LNCAP (cell line): ENCODE results near the gene FRAS1.

ENCODE experiments used
- TF ChIP-seq, protein P1 (sequence below): fragments of 450-650 bp; IDR thresholded peaks from 2 replicates; pipeline ENCODE4 v1.5.1; 2017; ENCODE audit warnings: mild to moderate bottlenecking

Gene FRAS1

GRCh38 chr4:78265006-78265405 lies 207.9 kb downstream of the FRAS1 start:
- TF ChIP-seq, protein P1, sequence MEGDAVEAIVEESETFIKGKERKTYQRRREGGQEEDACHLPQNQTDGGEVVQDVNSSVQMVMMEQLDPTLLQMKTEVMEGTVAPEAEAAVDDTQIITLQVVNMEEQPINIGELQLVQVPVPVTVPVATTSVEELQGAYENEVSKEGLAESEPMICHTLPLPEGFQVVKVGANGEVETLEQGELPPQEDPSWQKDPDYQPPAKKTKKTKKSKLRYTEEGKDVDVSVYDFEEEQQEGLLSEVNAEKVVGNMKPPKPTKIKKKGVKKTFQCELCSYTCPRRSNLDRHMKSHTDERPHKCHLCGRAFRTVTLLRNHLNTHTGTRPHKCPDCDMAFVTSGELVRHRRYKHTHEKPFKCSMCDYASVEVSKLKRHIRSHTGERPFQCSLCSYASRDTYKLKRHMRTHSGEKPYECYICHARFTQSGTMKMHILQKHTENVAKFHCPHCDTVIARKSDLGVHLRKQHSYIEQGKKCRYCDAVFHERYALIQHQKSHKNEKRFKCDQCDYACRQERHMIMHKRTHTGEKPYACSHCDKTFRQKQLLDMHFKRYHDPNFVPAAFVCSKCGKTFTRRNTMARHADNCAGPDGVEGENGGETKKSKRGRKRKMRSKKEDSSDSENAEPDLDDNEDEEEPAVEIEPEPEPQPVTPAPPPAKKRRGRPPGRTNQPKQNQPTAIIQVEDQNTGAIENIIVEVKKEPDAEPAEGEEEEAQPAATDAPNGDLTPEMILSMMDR = no peak

DNA sequence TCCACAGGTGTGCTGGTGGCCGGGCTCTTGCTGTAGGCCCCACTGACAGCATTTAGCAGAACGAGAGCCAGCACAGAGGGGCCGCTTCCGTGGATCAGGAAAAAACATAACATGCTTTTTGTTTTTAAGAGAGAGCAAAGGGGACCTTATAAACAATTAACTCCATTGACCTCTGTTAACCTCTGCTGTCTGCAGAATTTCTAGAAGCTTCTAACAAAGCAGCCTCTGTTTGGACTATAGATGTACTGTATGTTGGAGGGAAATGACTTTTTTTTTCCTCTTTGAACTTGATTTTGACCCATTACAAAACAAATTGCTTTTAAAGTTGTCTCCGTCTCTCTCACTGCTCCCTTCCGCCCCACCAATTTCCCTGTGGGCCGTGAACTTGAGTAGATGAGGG lies 210.7 kb downstream of the FRAS1 start:
- TF ChIP-seq, protein P1 = no peak

DNA sequence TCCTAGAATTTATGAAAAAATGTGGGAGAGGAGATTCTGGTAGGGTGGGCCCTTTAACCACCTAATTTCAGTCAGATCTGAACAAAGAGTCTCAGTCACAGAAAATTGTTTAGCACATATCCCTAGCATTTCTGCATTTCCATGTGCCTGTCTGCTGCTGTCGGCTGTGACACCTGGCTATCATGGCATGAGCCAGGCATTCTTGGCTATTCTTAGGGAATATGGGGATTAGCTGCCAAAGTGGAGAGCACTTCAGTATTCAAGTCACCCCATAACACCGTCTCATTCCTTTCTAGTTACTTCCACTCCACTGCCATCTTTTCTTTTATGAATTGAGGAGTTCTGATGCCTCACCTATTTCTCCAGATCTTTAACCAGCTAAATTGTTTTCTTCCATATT lies 211.5 kb downstream of the FRAS1 start:
- TF ChIP-seq, protein P1 = no peak

DNA sequence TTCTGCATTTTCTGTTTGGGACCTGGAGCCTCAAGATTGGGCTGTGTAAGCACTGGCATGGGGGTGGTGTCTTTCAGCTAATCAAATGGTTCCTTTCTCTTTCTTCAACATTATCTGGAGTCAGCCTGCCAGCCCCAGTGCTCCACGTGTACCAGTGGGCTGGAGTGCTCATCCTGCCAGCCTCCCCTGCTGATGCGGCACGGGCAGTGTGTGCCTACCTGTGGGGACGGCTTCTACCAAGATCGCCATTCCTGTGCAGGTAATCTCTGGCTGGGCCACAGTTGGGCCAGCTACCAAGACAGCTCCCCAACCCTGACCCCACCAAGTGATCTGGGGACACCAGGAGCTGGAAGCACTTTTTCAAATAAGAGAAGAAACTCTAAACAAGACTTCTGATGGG lies 229.2 kb downstream of the FRAS1 start:
- TF ChIP-seq, protein P1 = no peak

DNA sequence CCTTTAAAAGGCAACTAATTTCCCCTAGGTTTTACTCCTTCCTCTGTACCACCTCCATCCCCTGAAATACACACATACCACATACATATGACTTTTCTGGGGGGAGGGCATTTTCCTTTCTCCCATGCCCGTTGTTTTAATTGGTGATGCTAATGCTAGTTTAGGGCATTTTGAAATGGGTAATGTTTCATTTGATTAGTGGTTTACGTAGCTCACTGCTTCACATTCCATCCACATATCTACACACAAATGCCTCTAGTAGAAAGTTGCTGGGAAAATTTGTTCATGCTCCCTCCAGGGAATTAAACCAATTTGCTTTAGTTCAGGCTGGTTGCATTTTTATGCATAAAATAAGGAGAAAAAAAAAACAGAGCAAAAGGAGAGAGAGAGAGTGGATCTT lies 231.2 kb downstream of the FRAS1 start:
- TF ChIP-seq, protein P1 = no peak

GRCh38 chr4:78291277-78291676 lies 234.2 kb downstream of the FRAS1 start:
- TF ChIP-seq, protein P1 = no peak

GRCh38 chr4:78292341-78292740 lies 235.2 kb downstream of the FRAS1 start:
- TF ChIP-seq, protein P1 = no peak

GRCh38 chr4:78292856-78293255 lies 235.7 kb downstream of the FRAS1 start:
- TF ChIP-seq, protein P1 = no peak
